Measurements from ENCODE around the gene INCA1.

GRCh38 chr17:4987767-4988567 is 9.4 kb downstream of the INCA1 start:
- TF ChIP-seq CTCF (IDR thresholded peaks at IDR 0.05) (no peak), POLR2A (IDR thresholded peaks at IDR 0.05) (no peak)
